ENCODE measurements around the gene NPC1.

DNA sequence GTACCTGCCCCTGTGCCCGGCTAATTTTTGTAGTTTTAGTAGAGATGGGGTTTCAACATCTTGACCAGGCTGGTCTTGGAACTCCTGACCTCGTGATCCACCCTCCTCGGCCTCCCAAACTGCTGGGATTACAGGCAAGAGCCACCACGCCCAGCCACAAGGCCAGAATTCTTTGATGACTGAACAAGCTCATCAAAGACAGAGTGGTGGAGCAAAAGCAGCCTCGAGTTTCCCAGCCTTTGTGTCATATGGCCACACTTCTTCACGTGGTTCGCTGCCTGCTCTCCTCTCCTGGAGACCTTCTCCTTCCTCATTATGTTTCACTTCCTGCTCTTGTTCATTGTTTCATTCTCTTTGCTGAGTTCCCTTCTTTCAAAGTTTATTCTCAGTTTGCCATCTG is 9.9 kb upstream of the NPC1 start:
- TF ChIP-seq, protein P1, sequence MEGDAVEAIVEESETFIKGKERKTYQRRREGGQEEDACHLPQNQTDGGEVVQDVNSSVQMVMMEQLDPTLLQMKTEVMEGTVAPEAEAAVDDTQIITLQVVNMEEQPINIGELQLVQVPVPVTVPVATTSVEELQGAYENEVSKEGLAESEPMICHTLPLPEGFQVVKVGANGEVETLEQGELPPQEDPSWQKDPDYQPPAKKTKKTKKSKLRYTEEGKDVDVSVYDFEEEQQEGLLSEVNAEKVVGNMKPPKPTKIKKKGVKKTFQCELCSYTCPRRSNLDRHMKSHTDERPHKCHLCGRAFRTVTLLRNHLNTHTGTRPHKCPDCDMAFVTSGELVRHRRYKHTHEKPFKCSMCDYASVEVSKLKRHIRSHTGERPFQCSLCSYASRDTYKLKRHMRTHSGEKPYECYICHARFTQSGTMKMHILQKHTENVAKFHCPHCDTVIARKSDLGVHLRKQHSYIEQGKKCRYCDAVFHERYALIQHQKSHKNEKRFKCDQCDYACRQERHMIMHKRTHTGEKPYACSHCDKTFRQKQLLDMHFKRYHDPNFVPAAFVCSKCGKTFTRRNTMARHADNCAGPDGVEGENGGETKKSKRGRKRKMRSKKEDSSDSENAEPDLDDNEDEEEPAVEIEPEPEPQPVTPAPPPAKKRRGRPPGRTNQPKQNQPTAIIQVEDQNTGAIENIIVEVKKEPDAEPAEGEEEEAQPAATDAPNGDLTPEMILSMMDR (IDR thresholded peaks at IDR 0.05; ENCODE audit: low read depth, low read length) = no peak
- TF ChIP-seq POLR2A (IDR thresholded peaks at IDR 0.05; ENCODE audit: extremely low read depth, insufficient read length) = no peak
